ENCODE data around the gene NAT16. TPM values are rescaled to one million over a fixed set of nuclear protein-coding genes. Genes with fewer than 3 reads are reported as not detected.

NAT16 gene
- total and polyA plus RNA-seq, 9 of the 15 experiments (the other 6 are each of a cell fraction or from before 2014, with no cell fraction given): 0.04 TPM; not detected in 8

GRCh38 chr7:101153969-101154692, 26.0 kb downstream of the NAT16 start, which contains the start of gene AP1S1 (continued):
- TF ChIP-seq ETV5 (CRISPR knock-in tag; IDR thresholded peaks at IDR 0.05; ENCODE audit: low read depth): no peak
- TF ChIP-seq ZNF277 (CRISPR knock-in tag; IDR thresholded peaks at IDR 0.05; ENCODE audit: borderline replicate concordance): no peak
- peak; percentile 89 for TF ChIP-seq CXXC5 (CRISPR knock-in tag; IDR thresholded peaks at IDR 0.05)
- no peak for TF ChIP-seq ZNF589 (CRISPR knock-in tag; IDR thresholded peaks at IDR 0.05; ENCODE audit: low read depth)
- no peak for TF ChIP-seq CREBBP (IDR thresholded peaks at IDR 0.05; ENCODE audit: low read depth, low read length)
- TF ChIP-seq RBFOX2 (IDR thresholded peaks at IDR 0.05; ENCODE audit: low read depth, low read length): peak; percentile 55
- peak; percentile 48 for TF ChIP-seq FIP1L1 (IDR thresholded peaks at IDR 0.05; ENCODE audit: low read depth, low read length, poor library complexity, severe bottlenecking)
- TF ChIP-seq TRIM24 (IDR thresholded peaks at IDR 0.05): 0 out of 4 replicates have a peak, but pooled peaks of 1 of the 2 experiments have one; percentile 54
- TF ChIP-seq NRF1 (conservative IDR thresholded peaks at IDR 0.05 in 1 of 2, IDR thresholded peaks at IDR 0.05 in 1 of 2): peak; percentile 96 to 97
- TF ChIP-seq E2F3 (CRISPR knock-in tag; IDR thresholded peaks at IDR 0.05): peak; percentile 89; the same call in 1 of the 2 replicates
- peak; percentile 81; the same call in 1 of the 2 replicates for TF ChIP-seq XRCC5 (IDR thresholded peaks at IDR 0.05; ENCODE audit: low read depth, low read length)
- TF ChIP-seq ZNF12 (CRISPR knock-in tag; IDR thresholded peaks at IDR 0.05): peak; percentile 50; the same call in 1 of the 2 replicates
- TF ChIP-seq KLF16 (IDR thresholded peaks at IDR 0.05): peak; percentile 65
- no peak for TF ChIP-seq C11orf30 (IDR thresholded peaks at IDR 0.05; ENCODE audit: low read depth)
- no peak for TF ChIP-seq CHCHD3 (CRISPR knock-in tag; IDR thresholded peaks at IDR 0.05)
- peak; percentile 52 for TF ChIP-seq KDM5B (IDR thresholded peaks at IDR 0.05; ENCODE audit: insufficient replicate concordance, low read depth, low read length)
- TF ChIP-seq ETV1 (tag; conservative IDR thresholded peaks at IDR 0.05; ENCODE audit: low read depth): no peak
- no peak for TF ChIP-seq HMG20A (CRISPR knock-in tag; conservative IDR thresholded peaks at IDR 0.05)
- peak; percentile 52; the same call in 1 of the 2 replicates for TF ChIP-seq LARP7 (IDR thresholded peaks at IDR 0.05)
- TF ChIP-seq SNIP1 (IDR thresholded peaks at IDR 0.05; ENCODE audit: low read depth): no peak
- no peak for TF ChIP-seq ZBTB8A (IDR thresholded peaks at IDR 0.05; ENCODE audit: partially characterized antibody)
- peak; percentile 72; the same call in 1 of the 2 replicates for TF ChIP-seq ATF7 (IDR thresholded peaks at IDR 0.05)
- TF ChIP-seq RREB1 (CRISPR knock-in tag; IDR thresholded peaks at IDR 0.05): peak; percentile 98
